GM19467 (cell line): ENCODE measurements around the gene GMPPB.
A peak's percentile ranks its signal among the peaks of the same experiment; 100 is the strongest.
"Not testable (repeated sequence)": the region's sequence is repeated elsewhere in the genome, so short reads cannot be mapped to it uniquely, and the experiment has no call there.

Experiments used
- ATAC-seq: cut with Tn5 transposase; IDR thresholded peaks from one replicate; pipeline ENCODE4 v1.9.1; 2021; ENCODE audit warnings: mild to moderate bottlenecking, moderate library complexity; ENCODE audit not compliant: unreplicated experiment

Gene GMPPB

DNA sequence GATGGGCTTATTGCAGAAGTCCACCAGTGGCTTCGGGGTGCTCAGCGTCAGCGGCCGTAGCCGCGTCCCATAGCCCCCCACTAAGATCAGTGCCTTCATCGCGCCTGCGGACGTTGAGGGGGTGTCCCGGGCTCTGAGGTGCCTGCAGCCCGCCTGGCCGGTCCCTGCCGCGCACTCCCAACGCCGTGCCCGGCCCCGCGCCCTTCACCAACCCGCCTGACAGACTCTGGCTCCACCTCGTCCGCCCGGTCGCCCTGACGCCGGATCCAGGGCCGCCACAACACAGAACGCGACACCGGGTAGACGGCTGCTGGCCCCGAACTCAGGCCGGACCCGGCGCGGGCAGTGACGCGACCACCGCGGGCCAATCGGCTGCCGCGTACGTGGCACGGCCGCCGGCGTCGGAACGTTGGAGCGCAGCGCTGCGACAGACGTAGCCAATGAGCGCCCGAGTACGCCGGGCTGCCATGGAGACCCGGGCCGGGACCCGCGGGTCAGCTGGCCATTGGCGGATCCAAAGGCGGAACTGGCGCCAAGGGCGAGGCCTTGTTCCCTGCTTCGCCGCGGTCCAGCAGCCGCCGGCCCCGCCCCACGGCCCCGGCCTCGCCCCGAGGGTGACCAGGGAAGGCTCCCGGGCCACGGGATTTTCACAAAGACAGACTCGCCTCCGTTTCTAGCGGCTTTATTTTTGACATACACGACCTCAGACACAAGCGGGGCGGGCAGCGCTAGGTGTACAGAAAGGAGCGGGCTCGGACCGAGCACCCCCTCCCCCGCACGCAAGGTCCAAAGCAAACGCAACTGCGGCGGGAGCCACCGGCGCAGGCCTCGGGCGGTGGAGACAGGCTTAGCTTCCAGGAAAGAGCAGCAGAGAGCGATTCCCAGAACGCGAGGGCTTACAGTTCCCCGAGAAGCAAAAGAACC, at the start of gene GMPPB:
GMPPB (minus strand) TSS at position 324 of the 924 bp plus-strand sequence; CDS start at position 99, 225 bp downstream.
- peak; percentile 74 for ATAC-seq

DNA sequence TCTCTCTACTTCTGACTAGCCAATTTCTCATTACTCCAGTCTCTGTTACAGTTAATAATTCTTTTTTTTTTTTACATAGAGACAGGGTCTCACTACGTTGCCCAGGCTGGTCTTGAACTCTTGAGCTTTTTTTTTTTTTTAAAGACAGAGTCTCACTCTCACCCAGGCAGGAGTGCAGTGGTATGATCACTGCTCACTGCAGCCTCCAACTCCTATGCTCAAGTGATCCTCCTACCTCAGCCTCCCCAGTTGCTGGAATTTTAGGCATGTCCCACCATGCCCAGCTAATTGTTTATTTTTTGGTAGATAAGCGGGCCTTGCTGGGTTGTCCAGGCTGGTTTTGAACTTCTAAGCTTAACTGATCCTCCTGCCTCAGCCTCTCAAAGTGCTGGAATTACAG, 49.0 kb upstream of the GMPPB start:
- ATAC-seq, result no peak

DNA sequence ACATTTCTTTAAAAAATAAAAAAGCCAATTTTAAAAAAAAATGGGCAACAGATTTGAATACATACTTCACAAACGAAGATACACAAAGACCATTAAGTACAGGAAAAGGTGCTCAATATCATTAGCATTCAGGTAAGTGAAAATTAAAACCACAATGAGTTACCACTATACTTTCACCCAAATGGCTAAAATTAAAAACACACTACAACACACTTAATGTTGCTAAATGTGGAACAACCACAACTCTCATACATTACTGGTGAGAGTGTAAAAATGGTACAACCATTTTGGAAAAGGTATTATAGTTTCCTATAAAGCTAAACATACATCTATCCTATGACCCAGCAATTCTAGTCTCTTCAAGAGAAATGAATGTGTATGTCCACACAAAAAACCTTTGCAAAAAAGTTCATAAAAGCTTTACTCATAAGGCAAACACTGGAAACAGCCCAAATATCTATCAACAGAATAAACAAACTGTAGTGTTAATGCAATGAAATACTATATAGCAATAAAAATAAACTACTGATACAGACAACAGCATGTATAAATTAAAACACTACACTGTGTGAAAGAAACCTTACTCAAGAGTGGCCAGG, 47.7 kb upstream of the GMPPB start:
- no peak for ATAC-seq

DNA sequence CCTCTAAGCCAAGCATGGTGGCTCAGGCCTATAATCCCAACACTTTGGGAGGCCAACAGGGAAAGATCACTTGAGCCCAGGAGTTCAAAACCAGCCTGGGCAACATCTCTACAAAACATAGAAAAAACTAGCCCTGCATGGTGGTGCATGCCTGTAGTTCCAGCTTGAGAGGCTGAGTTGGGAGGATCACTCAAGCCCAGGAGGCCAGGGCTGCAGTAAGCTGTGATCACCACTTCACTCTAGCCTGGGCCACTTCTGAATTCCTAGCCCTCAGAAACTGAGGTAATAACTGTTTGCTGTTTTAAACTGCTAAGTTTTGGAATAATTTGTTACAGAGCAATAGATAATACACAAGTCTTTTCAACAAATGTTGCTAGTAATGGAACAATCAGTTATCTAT, 46.2 kb upstream of the GMPPB start:
- no peak for ATAC-seq

- ATAC-seq, result no peak
Observed at GRCh38 chr3:49769286-49769915, 45.6 kb upstream of the GMPPB start.

GRCh38 chr3:49763981-49764380, 40.2 kb upstream of the GMPPB start:
- no peak for ATAC-seq

- ATAC-seq, result no peak
Observed at GRCh38 chr3:49761661-49762060, 37.9 kb upstream of the GMPPB start.

DNA sequence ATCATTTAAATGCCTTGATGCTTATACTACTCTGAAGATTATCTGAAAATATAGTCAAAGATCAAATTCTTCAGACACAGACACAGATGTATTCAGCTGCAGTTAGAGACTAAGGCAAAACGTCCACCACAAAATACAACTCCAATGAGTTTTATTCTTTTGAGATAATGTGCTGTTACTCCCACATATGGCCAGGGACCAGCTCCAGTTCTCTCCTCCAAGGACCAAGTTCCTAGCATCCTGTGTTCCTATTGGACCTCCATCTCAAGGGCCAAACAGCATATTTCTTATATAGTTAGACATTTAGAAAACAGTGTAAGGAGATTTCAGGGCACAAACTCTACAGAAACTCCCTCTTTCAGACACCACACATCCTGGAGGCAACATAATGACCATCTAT, 35.5 kb upstream of the GMPPB start:
- ATAC-seq, result no peak

- ATAC-seq, result no peak
Observed at GRCh38 chr3:49757197-49757596, 33.4 kb upstream of the GMPPB start.

DNA sequence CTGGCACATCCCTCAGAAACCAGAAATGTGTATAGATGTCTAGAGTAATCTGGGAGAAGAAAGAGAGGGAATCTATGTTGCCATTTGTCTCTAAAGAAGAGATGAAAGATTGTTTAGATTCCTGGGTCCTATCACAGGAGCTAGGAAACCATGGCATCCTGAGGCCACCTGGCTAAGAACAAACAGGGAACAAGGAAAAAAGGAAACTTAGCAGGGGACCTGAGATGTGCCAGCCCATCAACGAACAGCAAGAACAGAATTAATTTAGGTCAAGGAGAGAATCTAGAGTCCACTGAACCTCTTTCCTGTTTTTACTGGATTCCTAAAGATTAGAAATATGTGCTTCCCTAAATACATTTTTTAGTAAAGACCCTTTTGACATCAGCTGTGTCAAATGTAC, 32.3 kb upstream of the GMPPB start:
- no peak for ATAC-seq

DNA sequence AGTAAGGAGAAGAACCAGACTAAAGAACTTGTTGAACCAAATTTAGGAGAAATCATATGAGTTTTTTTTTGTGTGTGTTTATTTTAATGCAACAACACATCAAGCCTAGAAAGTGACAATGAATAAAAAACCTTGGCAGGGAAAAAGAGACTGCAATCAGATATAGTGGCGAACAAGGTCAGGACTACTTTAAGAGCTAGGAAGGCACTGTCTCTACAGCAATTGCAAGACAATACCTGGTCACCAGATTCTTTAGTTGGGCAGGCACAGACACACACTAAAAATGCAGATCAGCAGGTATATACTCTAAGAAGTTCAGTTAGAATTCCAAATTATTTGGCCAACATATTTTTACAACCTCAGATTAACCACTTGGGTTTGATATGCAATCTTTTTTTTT, 30.8 kb upstream of the GMPPB start:
- no peak for ATAC-seq

GRCh38 chr3:49751501-49751900, 27.8 kb upstream of the GMPPB start:
- ATAC-seq, result no peak

- ATAC-seq, result no peak
Observed at GRCh38 chr3:49750056-49750455, 26.3 kb upstream of the GMPPB start.

DNA sequence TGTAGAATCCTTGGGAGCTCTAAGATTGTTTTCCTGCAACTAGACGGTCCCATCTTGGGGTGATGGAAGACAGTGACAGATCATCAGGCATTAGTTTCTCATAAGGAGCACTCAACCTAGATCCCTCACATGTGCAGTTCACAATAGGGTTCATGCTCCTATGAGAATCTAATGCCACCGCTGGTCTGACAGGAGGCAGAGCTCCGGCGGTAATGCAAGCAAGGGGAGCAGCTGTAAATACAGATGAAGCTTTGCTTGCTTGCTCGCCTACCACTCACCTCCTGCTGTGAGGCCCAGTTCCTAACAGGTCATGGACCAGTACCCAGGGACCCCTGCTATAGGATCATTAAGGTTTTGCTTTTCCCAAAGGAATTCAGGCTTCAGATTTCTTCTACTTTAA, 25.1 kb upstream of the GMPPB start:
- not testable (repeated sequence) for ATAC-seq

DNA sequence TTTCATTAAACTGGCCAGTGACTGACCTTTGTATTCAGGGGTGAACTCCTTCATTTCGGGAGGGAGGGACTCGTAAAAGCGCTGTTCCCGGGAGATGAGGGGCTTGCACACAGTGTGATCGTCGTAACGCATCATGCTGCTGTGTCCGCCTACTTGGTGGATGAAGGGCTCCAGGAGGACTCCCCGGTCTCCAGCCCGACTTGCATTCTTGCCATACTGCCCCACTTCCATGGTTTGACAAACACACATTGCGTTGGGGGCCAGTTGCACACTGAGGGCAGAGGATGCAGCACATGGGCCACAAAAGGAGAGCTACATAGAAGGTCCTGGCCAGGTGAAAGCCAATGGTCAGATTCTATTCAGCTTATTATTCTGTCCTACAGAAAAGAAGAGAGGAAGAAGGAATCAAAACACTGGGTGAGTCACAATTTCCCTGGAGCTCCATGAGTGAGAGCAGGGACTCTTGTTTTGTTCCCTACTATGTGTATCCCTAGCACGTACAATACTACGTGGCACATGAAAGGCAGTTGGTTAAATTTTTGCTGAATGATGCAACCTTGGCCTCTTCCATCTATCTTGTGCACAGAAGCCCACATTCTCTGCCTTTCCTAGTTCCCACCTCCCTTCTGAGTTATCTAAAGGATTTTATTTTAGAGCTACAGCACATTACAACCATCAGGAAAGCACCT, 24.2 kb upstream of the GMPPB start:
- no peak for ATAC-seq

DNA sequence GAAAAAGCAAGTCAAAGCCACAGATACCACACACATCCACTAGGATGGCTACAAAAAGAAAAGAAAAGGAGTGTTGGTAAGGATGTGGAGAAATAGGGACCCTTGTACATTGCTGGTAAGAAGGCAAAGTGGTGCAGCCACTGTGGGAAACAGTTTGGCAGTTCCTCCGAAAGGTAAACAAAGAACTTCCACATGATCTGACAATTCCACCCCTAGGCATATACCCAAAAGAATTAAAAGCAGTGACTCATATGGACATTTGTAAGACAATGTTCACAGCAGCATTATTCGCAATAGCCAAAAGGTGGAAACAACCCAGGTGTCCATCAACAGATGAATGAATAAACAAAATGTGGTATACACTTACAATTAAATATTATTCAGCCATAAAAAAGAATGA, 22.2 kb upstream of the GMPPB start:
- ATAC-seq, result no peak

GRCh38 chr3:49740427-49740826, 16.7 kb upstream of the GMPPB start:
- no peak for ATAC-seq

GRCh38 chr3:49738067-49738713, 14.4 kb upstream of the GMPPB start:
- ATAC-seq, result no peak

DNA sequence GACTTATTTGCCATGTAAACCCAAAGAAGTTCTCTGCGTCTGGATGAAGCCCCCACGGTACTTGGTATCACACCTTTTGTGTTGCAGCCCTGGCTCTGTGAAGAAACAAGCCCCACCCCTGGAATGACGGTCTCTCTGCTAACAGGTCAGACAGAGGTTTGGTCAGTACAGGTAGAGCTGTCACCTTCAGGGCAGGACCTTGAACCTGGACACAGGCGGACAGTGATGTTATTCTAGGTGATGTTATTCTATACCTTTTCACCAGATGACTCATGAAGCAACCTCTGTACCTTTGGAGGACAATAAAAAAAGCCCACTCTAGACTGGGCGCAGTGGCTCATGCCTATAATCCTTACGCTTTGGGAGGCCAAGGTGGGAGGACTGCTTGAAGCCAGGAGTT, 11.0 kb upstream of the GMPPB start:
- ATAC-seq, result no peak

GRCh38 chr3:49733551-49733950, 9.8 kb upstream of the GMPPB start:
- no peak for ATAC-seq

DNA sequence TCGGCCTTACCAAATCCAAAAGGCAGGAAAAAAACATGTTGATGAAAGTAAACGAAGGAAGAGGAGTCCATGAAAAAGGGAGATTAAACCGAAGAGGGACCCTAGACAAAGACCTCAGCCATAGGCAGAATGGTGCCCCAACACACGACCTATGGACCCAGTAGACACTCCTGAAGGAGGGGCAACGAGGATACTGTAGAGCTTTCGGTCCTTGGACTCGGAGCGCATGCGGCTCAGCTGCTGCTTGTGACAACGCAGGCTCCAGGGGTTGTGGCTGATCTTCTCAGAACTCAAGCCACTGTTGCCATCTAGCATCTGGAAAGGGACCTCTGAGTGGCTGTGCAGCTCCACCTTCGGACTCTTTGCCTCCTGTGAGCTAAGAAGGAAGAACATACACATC, 8.8 kb upstream of the GMPPB start:
- no peak for ATAC-seq
